Psoas muscle (tissue), 8 donors: Measurements from ENCODE around the gene EYA2. TPM values are rescaled to one million over a fixed set of nuclear protein-coding genes. Genes with fewer than 3 reads are reported as not detected.

ENCODE experiments used
- ATAC-seq, 4 donors: fragments of 200-7000 bp; cut with Tn5 transposase; one replicate each; pipeline ENCODE4 v1.9.1; 2020; ENCODE audit warnings: moderate library complexity in 3 of 4, mild to moderate bottlenecking in 2 of 4
- DNase-seq, 2 donors: peaks; one replicate each; pipeline ENCODE4 v3.0.0-alpha.2; 2020
- H3K27ac ChIP-seq: fragments of 200-600 bp; one replicate; pipeline ENCODE4 v1.8.0; 2022
- H3K27me3 ChIP-seq, 3 donors: fragments of 200-600 bp in 1 of 3; one replicate each; pipeline versions ENCODE4 v1.6.1 to v1.8.0; 2013 to 2022; ENCODE audit warnings: low read length in 2 of 3, mild to moderate bottlenecking in 2 of 3, moderate library complexity in 1 of 3; ENCODE audit not compliant: insufficient read depth in 3 of 3
- H3K36me3 ChIP-seq, 2 donors: fragments of 200-600 bp in 1 of 2; one replicate each; pipeline versions ENCODE4 v1.6.1 to v1.8.0; 2013 to 2022; ENCODE audit warnings: low read depth in 1 of 2, mild to moderate bottlenecking in 1 of 2, moderate library complexity in 1 of 2; ENCODE audit not compliant: insufficient read depth in 1 of 2
- H3K4me1 ChIP-seq: fragments of 200-600 bp; one replicate; pipeline ENCODE4 v1.8.0; 2022
- H3K4me3 ChIP-seq: fragments of 200-600 bp; one replicate; pipeline ENCODE4 v1.8.0; 2022; ENCODE audit warnings: mild to moderate bottlenecking
- H3K9me3 ChIP-seq: fragments of 200-600 bp; one replicate; pipeline ENCODE4 v1.8.0; 2022
- CTCF ChIP-seq: fragments of 200-600 bp; IDR thresholded peaks from one replicate; pipeline ENCODE4 v1.8.0; 2022; ENCODE audit warnings: antibody characterized with exemption
- WGBS, 3 donors: extraction: QIAGEN DNeasy Blood & Tissue Kit; methylation state at CpG; one replicate each; pipeline versions ENCODE4 v1.1.6 to v1.1.7; 2013; 5-methylcytosine and 5-hydroxymethylcytosine counted together
- intact Hi-C, 2 donors: fragments of 100-400 bp; cut with DNase I; formaldehyde crosslinking; loops; one replicate each; pipeline versions ENCODE4 v1.11.0 to v1.14.2; 2022
- polyA plus RNA-seq, 3 donors: library from polyadenylated mRNA; stranded (reverse); fragments of 200-250 nt; gene quantifications; one replicate each; pipeline ENCODE4 v1.2.3, GENCODE V29; 2013
- total RNA-seq, 4 donors: library from RNA; stranded (reverse); fragmentation: NEBNext Ultra II Directional in 2 of 4; extraction: Animal tissue kit (Norgen Biotek cat#: 25700) in 2 of 4; gene quantifications; one replicate each; pipeline versions ENCODE4 v1.2.1 to v1.2.4, GENCODE V29; 2021 to 2023
- donor health status: healthy with polysubstance abuse.
- donor health status: DM: no; HTN: no; CAD: no; lungs with moderate emphysema.
- donor health status: Bipolar disorder and iron deficiency.
- donor health status: healthy.
- donor health status: DM: yes; HTN: yes; CAD: no.
- donor health status: DM: no; HTN: no; CAD: no.
- donor health status: DM: no; HTN: no; CAD: no.
- donor health status: DM: yes; HTN: yes; CAD: no.

Gene EYA2
- total and polyA plus RNA-seq, 7 donors, result 0.72 to 4.0 (median 2.0) TPM

- Histone ChIP-seq H3K27me3 (peaks cover 0 to 10% (median 8%) of the 10 kb centered on the region in 3 donors), H3K4me1 (no peaks in the 10 kb centered on the region), H3K36me3 (no peaks in the 10 kb centered on the region), H3K4me3 (no peak overlapping the region), H3K9me3 (no peaks in the 10 kb centered on the region), H3K27ac (no peak overlapping the region)
- TF ChIP-seq CTCF, result no peak
- no peak for DNase-seq
- no peak for ATAC-seq
- 75 to 81% (median 80%) methylated on average over 13 of the region's 13 CpGs for WGBS, 3 donors
- intact Hi-C loops, result no loop called here
Measured at GRCh38 chr20:46901638-46902037, 7.0 kb downstream of the EYA2 start.

GRCh38 chr20:46903256-46903655, 8.6 kb downstream of the EYA2 start:
- ATAC-seq (no peak), DNase-seq (no peak)
- Histone ChIP-seq H3K4me3 (no peak overlapping the region), H3K9me3 (no peaks in the 10 kb centered on the region), H3K36me3 (no peaks in the 10 kb centered on the region), H3K27me3 (peaks cover 0 to 4% (median 0%) of the 10 kb centered on the region in 3 donors), H3K27ac (no peak overlapping the region), H3K4me1 (no peaks in the 10 kb centered on the region)
- TF ChIP-seq CTCF, result no peak
- intact Hi-C loops, result no loop called here
- WGBS, 3 donors, result 38 to 44% (median 40%) methylated on average over 9 of the region's 9 CpGs

- Histone ChIP-seq H3K4me1 (no peaks in the 10 kb centered on the region), H3K4me3 (no peak overlapping the region), H3K36me3 (no peaks in the 10 kb centered on the region), H3K27ac (no peak overlapping the region), H3K9me3 (no peaks in the 10 kb centered on the region), H3K27me3 (peaks cover 0 to 2% (median 0%) of the 10 kb centered on the region in 3 donors)
- no peak for TF ChIP-seq CTCF
- WGBS, 3 donors, result 71 to 77% (median 73%) methylated on average over 7 of the region's 7 CpGs
- ATAC-seq (no peak), DNase-seq (no peak)
- intact Hi-C loops, result no loop called here
Measured at GRCh38 chr20:46903937-46904336, 9.3 kb downstream of the EYA2 start.

GRCh38 chr20:46905364-46906125, 10.9 kb downstream of the EYA2 start:
- ATAC-seq (peak in 2 of 4 donors; percentile 27 to 42), DNase-seq (peak; percentile 25 to 62)
- TF ChIP-seq CTCF, result no peak
- Histone ChIP-seq H3K9me3 (no peaks in the 10 kb centered on the region), H3K4me3 (no peak overlapping the region), H3K27ac (no peak overlapping the region), H3K36me3 (no peaks in the 10 kb centered on the region), H3K27me3 (no peaks in the 10 kb centered on the region), H3K4me1 (no peaks in the 10 kb centered on the region)
- intact Hi-C loops, result no loop called here
- 55 to 68% (median 59%) methylated on average over 5 of the region's 5 CpGs for WGBS, 3 donors
